ENCODE data around the gene ZMYND8. TPM values are rescaled to one million over a fixed set of nuclear protein-coding genes. Genes with fewer than 3 reads are reported as not detected.

The ZMYND8 gene
- total RNA-seq, 1 donor from 2014 or later = 37.9 TPM

- H3K9me3 ChIP-seq (replicated peaks) = no peaks in the 10 kb centered on the region
- TF ChIP-seq CTCF (IDR thresholded peaks at IDR 0.05; ENCODE audit: borderline replicate concordance) = no peak
- H3K36me3 ChIP-seq = no peaks in the 10 kb centered on the region
- no peaks in the 10 kb centered on the region for H3K4me1 ChIP-seq
- peaks cover 64% of the 10 kb centered on the region for H3K27me3 ChIP-seq (ENCODE audit: low read depth)
- no peak overlapping the region for H3K27ac ChIP-seq (replicated peaks)
- no peak overlapping the region for H3K4me3 ChIP-seq
- intact Hi-C loops (cut with micrococcal nuclease) = no loop called here
- DNase-seq = no peak
Observed at GRCh38 chr20:47174456-47175243, 181.8 kb downstream of the ZMYND8 start.

- H3K27ac ChIP-seq (replicated peaks) = no peak overlapping the region
- peaks cover 73% of the 10 kb centered on the region for H3K27me3 ChIP-seq (ENCODE audit: low read depth)
- TF ChIP-seq CTCF (IDR thresholded peaks at IDR 0.05; ENCODE audit: borderline replicate concordance) = no peak
- DNase-seq = no peak
- H3K4me3 ChIP-seq = no peak overlapping the region
- H3K36me3 ChIP-seq = no peaks in the 10 kb centered on the region
- H3K4me1 ChIP-seq = no peaks in the 10 kb centered on the region
- no peaks in the 10 kb centered on the region for H3K9me3 ChIP-seq (replicated peaks)
- intact Hi-C loops (cut with micrococcal nuclease) = no loop called here
Observed at GRCh38 chr20:47173596-47174216, 182.8 kb downstream of the ZMYND8 start.

GRCh38 chr20:47172579-47172978 lies 183.9 kb downstream of the ZMYND8 start:
- Histone ChIP-seq H3K27me3 (ENCODE audit: low read depth) (peaks cover 84% of the 10 kb centered on the region), H3K4me1 (no peaks in the 10 kb centered on the region), H3K36me3 (no peaks in the 10 kb centered on the region), H3K27ac (replicated peaks) (no peak overlapping the region), H3K4me3 (no peak overlapping the region), H3K9me3 (replicated peaks) (no peaks in the 10 kb centered on the region)
- no peak for TF ChIP-seq CTCF (IDR thresholded peaks at IDR 0.05; ENCODE audit: borderline replicate concordance)
- DNase-seq = no peak
- intact Hi-C loops (cut with micrococcal nuclease) = no loop called here

- no peak for DNase-seq
- intact Hi-C loops (cut with micrococcal nuclease) = no loop called here
- no peaks in the 10 kb centered on the region for H3K4me1 ChIP-seq
- TF ChIP-seq CTCF (IDR thresholded peaks at IDR 0.05; ENCODE audit: borderline replicate concordance) = no peak
- no peaks in the 10 kb centered on the region for H3K9me3 ChIP-seq (replicated peaks)
- H3K4me3 ChIP-seq = no peak overlapping the region
- H3K27me3 ChIP-seq (ENCODE audit: low read depth) = peaks cover 58% of the 10 kb centered on the region
- H3K36me3 ChIP-seq = no peaks in the 10 kb centered on the region
- no peak overlapping the region for H3K27ac ChIP-seq (replicated peaks)
Observed at GRCh38 chr20:47167846-47168245, 188.7 kb downstream of the ZMYND8 start.

GRCh38 chr20:47165376-47165865 lies 191.1 kb downstream of the ZMYND8 start:
- intact Hi-C loops (cut with micrococcal nuclease) = no loop called here
- DNase-seq = no peak
- Histone ChIP-seq H3K9me3 (replicated peaks) (no peaks in the 10 kb centered on the region), H3K4me3 (no peak overlapping the region), H3K27ac (replicated peaks) (no peak overlapping the region), H3K27me3 (ENCODE audit: low read depth) (peaks cover 34% of the 10 kb centered on the region), H3K36me3 (no peaks in the 10 kb centered on the region), H3K4me1 (no peaks in the 10 kb centered on the region)
- no peak for TF ChIP-seq CTCF (IDR thresholded peaks at IDR 0.05; ENCODE audit: borderline replicate concordance)

All from left ventricle myocardium inferior (tissue), 1 donor.